Endodermal cell (in vitro differentiated cells): Measurements from ENCODE around the gene TLX1. TPM values are rescaled to one million over a fixed set of nuclear protein-coding genes. Genes with fewer than 3 reads are reported as not detected.

Experiments used
- DNase-seq: peaks from one replicate; pipeline ENCODE4 v3.0.0-alpha.2; 2017
- H3K27ac ChIP-seq: 2 replicates; pipeline ENCODE4 v1.5.1; 2013; ENCODE audit warnings: mild to moderate bottlenecking, low read depth, low read length, moderate library complexity
- H3K27me3 ChIP-seq: 2 replicates; pipeline ENCODE4 v1.6.1; 2013; ENCODE audit warnings: mild to moderate bottlenecking, low read length, moderate library complexity; ENCODE audit not compliant: insufficient read depth, control insufficient read depth, poor library complexity, severe bottlenecking
- H3K36me3 ChIP-seq: 2 replicates; pipeline ENCODE4 v1.7.0; 2013; ENCODE audit warnings: mild to moderate bottlenecking, low read length, moderate library complexity; ENCODE audit not compliant: control insufficient read depth, insufficient read depth
- H3K4me1 ChIP-seq: one replicate; pipeline ENCODE4 v1.7.0; 2013; ENCODE audit warnings: low read length; ENCODE audit not compliant: control insufficient read depth, insufficient read depth
- H3K4me3 ChIP-seq: 2 replicates; pipeline ENCODE4 v1.5.1; 2013; ENCODE audit warnings: mild to moderate bottlenecking, low read length, moderate library complexity
- H3K9ac ChIP-seq: 2 replicates; pipeline ENCODE4 v1.6.1; 2013; ENCODE audit warnings: mild to moderate bottlenecking, low read length, moderate library complexity; ENCODE audit not compliant: poor library complexity, severe bottlenecking; ENCODE audit errors: extremely low read depth
- H3K9me3 ChIP-seq: 2 replicates; pipeline ENCODE4 v1.6.1; 2013; ENCODE audit warnings: mild to moderate bottlenecking, low read length, moderate library complexity; ENCODE audit not compliant: control insufficient read depth
- H3K27ac Mint-ChIP-seq: 2 replicates; pipeline ENCODE4 v1.8.0; 2020; ENCODE audit warnings: mixed read lengths
- H3K27me3 Mint-ChIP-seq: 2 replicates; pipeline ENCODE4 v1.8.0; 2021; ENCODE audit warnings: mild to moderate bottlenecking, mixed read lengths; ENCODE audit not compliant: insufficient read depth
- H3K36me3 Mint-ChIP-seq: 2 replicates; pipeline ENCODE4 v1.8.0; 2020; ENCODE audit warnings: low read depth, mixed read lengths
- H3K4me1 Mint-ChIP-seq: 2 replicates; pipeline ENCODE4 v1.8.0; 2020; ENCODE audit warnings: mixed read lengths
- H3K4me3 Mint-ChIP-seq: 2 replicates; pipeline ENCODE4 v1.8.0; 2020; ENCODE audit warnings: mild to moderate bottlenecking, moderate library complexity, mixed read lengths
- H3K9me3 Mint-ChIP-seq: 2 replicates; pipeline ENCODE4 v1.8.0; 2020; ENCODE audit warnings: mild to moderate bottlenecking, mixed read lengths
- WGBS, 2 experiments: methylation state at CpG; one replicate each; pipeline versions ENCODE4 v1.1.5 to v1.1.7; 2013; ENCODE audit warnings: missing lambda C conversion rate in 2 of 2, mixed read lengths in 1 of 2; ENCODE audit not compliant: insufficient coverage in 1 of 2, insufficient read length in 1 of 2; 5-methylcytosine and 5-hydroxymethylcytosine counted together
- total RNA-seq, 2 donors: library from RNA; stranded (reverse); fragmentation: NEBNext Ultra II Directional in 1 of 2; extraction: Animal tissue kit (Norgen Biotek cat#: 25700) in 1 of 2; gene quantifications; 2 replicates in 1 of 2; 3 replicates in 1 of 2; pipeline ENCODE4 v1.2.1, GENCODE V29; 2021
- TF ChIP-seq, protein P1 (sequence below): fragments of 200-600 bp; sonication (generic); conservative IDR thresholded peaks from 2 replicates; pipeline ENCODE4 v1.5.0; 2021; ENCODE audit warnings: antibody characterized with exemption, mild to moderate bottlenecking

The TLX1 gene
- total RNA-seq, 2 donors from 2014 or later: not detected

DNA sequence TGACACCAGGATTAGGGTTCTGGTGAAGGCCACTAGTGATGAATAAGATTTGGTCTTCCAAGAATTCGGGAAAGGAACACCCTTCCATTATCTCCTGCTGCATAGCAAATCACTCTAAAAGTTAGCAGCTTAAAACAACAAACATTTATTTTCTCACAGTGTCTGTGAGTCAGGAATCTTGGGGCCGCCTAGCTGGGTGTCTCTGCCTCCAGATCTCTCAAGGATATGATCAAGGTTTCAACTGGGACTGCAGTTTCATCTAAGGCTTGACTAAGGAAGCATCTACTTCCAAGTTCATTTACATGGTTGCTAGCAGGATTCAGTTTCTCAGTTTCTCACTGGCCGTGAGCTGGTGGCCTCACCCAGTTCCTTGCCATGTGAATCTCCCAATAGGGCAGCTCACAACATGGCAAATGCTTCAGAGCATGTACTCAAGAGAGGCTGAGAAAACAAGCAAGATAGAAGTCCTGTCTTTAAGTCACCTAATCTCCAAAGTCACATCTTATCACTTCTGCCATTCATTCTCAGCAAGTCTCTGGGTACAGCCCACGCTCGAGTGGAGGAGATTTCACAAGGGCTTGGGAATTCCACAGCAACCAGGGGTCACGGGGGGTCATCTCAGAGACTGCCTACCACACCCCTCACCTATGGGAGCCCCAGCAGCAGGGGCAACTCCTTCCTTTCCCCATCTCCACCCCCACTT, 26.8 kb downstream of the TLX1 start:
- no peak overlapping the region for H3K4me3 Mint-ChIP-seq
- peaks cover 1% of the 10 kb centered on the region for H3K9me3 Mint-ChIP-seq
- H3K36me3 Mint-ChIP-seq: no peaks in the 10 kb centered on the region
- Histone ChIP-seq H3K4me3 (no peak overlapping the region), H3K4me1 (peaks cover 7% of the 10 kb centered on the region), H3K27ac (no peak overlapping the region), H3K9ac (no peak overlapping the region), H3K9me3 (peaks cover 7% of the 10 kb centered on the region), H3K27me3 (peaks cover 72% of the 10 kb centered on the region), H3K36me3 (no peaks in the 10 kb centered on the region)
- peaks cover 90% of the 10 kb centered on the region for H3K27me3 Mint-ChIP-seq
- TF ChIP-seq, protein P1, sequence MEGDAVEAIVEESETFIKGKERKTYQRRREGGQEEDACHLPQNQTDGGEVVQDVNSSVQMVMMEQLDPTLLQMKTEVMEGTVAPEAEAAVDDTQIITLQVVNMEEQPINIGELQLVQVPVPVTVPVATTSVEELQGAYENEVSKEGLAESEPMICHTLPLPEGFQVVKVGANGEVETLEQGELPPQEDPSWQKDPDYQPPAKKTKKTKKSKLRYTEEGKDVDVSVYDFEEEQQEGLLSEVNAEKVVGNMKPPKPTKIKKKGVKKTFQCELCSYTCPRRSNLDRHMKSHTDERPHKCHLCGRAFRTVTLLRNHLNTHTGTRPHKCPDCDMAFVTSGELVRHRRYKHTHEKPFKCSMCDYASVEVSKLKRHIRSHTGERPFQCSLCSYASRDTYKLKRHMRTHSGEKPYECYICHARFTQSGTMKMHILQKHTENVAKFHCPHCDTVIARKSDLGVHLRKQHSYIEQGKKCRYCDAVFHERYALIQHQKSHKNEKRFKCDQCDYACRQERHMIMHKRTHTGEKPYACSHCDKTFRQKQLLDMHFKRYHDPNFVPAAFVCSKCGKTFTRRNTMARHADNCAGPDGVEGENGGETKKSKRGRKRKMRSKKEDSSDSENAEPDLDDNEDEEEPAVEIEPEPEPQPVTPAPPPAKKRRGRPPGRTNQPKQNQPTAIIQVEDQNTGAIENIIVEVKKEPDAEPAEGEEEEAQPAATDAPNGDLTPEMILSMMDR: no peak
- no peak overlapping the region for H3K27ac Mint-ChIP-seq
- WGBS, 2 experiments: 70 to 71% methylated on average over 4 to 6 of the region's 6 CpGs
- peak; percentile 50 for DNase-seq
- H3K4me1 Mint-ChIP-seq: peaks cover 11% of the 10 kb centered on the region

DNA sequence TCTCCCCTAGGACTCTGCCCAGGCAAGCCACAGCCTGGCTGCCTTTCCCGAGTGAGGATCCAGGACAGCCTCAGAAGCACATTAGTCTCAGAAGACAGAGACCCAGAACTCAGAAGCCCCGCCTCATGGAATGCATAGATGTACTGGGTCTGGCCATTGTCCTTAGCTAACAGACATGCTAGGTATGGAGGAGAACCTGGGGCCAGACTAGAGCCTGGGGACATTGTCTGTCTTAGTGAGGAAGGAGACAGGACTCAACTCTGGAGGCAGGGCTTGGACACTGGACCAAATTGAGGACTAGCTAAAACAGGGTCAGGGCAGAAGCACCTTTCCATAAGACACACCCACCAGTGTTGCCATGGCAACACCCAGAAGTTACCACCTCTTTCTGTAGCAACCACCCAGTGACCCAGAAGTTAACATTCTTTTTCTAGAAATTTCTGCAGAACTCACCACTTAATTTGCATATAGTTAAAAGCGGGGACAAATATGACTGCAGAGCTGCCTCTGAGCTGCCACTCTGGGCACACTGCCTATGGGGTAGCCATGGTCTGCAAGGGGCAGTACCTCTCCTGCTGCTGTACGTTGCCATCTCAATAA, 27.5 kb downstream of the TLX1 start:
- Mint-ChIP-seq H3K27ac (no peak overlapping the region), H3K4me3 (no peak overlapping the region), H3K4me1 (peaks cover 11% of the 10 kb centered on the region), H3K36me3 (no peaks in the 10 kb centered on the region), H3K9me3 (peaks cover 1% of the 10 kb centered on the region), H3K27me3 (peaks cover 89% of the 10 kb centered on the region)
- Histone ChIP-seq H3K36me3 (no peaks in the 10 kb centered on the region), H3K4me1 (peaks cover 7% of the 10 kb centered on the region), H3K9me3 (peaks cover 7% of the 10 kb centered on the region), H3K4me3 (no peak overlapping the region), H3K27ac (no peak overlapping the region), H3K9ac (no peak overlapping the region), H3K27me3 (peaks cover 72% of the 10 kb centered on the region)
- TF ChIP-seq, protein P1: no peak
- 75 to 79% methylated on average over 3 to 4 of the region's 4 CpGs for WGBS, 2 experiments
- no peak for DNase-seq

DNA sequence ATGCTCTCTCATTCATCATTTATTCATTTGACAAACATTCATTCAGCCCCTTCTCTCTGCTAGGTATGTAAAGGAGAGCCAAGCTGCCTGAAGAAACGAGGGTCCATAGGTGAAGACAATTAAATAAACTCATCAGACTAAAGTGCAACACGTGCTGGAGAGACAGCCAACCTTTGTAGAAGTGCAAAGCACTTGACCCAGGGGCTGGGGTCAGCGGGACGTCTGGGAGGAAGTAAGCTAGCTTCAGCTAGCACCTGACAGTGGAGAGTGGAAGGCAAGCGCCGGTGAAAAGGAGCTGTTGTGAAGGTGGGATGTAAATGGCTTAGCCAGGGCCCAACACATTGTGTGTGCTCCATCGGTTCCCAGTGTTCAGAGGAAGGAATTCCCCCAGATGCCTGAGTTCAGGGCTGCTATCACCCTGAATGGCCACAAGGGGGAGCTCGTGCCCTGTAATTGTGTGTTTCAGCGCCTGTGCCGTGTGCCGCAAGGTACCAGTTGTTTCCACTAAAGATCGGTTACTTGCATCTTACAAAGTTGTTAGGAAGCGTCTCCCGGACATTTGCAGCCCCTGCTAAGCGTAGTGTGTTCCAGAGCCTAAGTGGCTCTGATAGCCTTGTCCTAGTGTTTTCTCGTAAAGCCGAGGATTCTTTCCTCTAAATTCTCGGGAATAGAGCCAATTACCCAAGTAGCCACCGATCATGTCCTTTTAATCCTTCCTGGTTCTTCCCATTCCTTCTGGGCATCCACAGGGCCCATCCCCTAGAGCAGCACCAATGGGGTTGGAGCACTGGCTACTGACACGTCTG, 30.6 kb downstream of the TLX1 start:
- H3K9ac ChIP-seq: no peak overlapping the region
- Mint-ChIP-seq H3K9me3 (peaks cover 1% of the 10 kb centered on the region), H3K27ac (no peak overlapping the region), H3K4me1 (peaks cover 11% of the 10 kb centered on the region), H3K36me3 (no peaks in the 10 kb centered on the region), H3K4me3 (no peak overlapping the region), H3K27me3 (peaks cover 80% of the 10 kb centered on the region)
- DNase-seq: peak; percentile 94
- no peak overlapping the region for H3K4me3 ChIP-seq
- H3K4me1 ChIP-seq: peaks cover 7% of the 10 kb centered on the region
- TF ChIP-seq, protein P1: peak; percentile 98
- H3K36me3 ChIP-seq: no peaks in the 10 kb centered on the region
- H3K27ac ChIP-seq: no peak overlapping the region
- WGBS, 2 experiments: 16% methylated on average over 14 to 20 of the region's 20 CpGs
- H3K27me3 ChIP-seq: peaks cover 61% of the 10 kb centered on the region
- peaks cover 7% of the 10 kb centered on the region for H3K9me3 ChIP-seq
